Measurements from ENCODE around the gene CD164L2. TPM values are rescaled to one million over a fixed set of nuclear protein-coding genes. Genes with fewer than 3 reads are reported as not detected.

The CD164L2 gene
- total and polyA plus RNA-seq, 12 donors: 0.11 to 2.6 (median 0.17) TPM; not detected in 6

- peak in 1 of 7 donors; percentile 36 for DNase-seq
- H3K36me3 ChIP-seq (replicated peaks in 1 of 2): peaks cover 0 to 9% of the 10 kb centered on the region in 2 donors
- intact Hi-C loops (cut with DNase I): loop anchor here in 1 of 2 donors (10.0 kb wide), 1 partner anchor 51 kb away; no protein-coding TSS in a partner anchor
- H3K4me3 ChIP-seq: no peak overlapping the region
- no peaks in the 10 kb centered on the region for H3K9me3 ChIP-seq (replicated peaks in 1 of 3)
- H3K27me3 ChIP-seq: no peaks in the 10 kb centered on the region
- H3K4me1 ChIP-seq (replicated peaks in 1 of 2): peaks cover 18 to 49% of the 10 kb centered on the region in 2 donors
- TF ChIP-seq POLR2A (IDR thresholded peaks at IDR 0.05): no peak
- TF ChIP-seq CTCF (IDR thresholded peaks at IDR 0.05): no peak
- no peak overlapping the region for H3K27ac ChIP-seq
- WGBS, 4 donors: 67 to 82% (median 74%) methylated on average over 4 of the region's 4 CpGs
Observed at GRCh38 chr1:27423709-27424108, 40.6 kb upstream of the CD164L2 start.

GRCh38 chr1:27418326-27419185, 35.4 kb upstream of the CD164L2 start:
- no peaks in the 10 kb centered on the region for H3K9me3 ChIP-seq (replicated peaks in 1 of 3)
- peaks cover 0 to 48% of the 10 kb centered on the region in 2 donors for H3K36me3 ChIP-seq (replicated peaks in 1 of 2)
- intact Hi-C loops (cut with DNase I): no loop called here
- no peak overlapping the region for H3K4me3 ChIP-seq
- DNase-seq: peak; percentile 75 to 91 (median 89)
- peak overlapping the region in 4 of 5 donors; percentile 36 to 78 (median 70) for H3K27ac ChIP-seq
- no peak for TF ChIP-seq CTCF (IDR thresholded peaks at IDR 0.05)
- TF ChIP-seq POLR2A (IDR thresholded peaks at IDR 0.05): peak in 1 of 2 donors; percentile 26
- H3K4me1 ChIP-seq (replicated peaks in 1 of 2): peaks cover 23 to 41% of the 10 kb centered on the region in 2 donors
- no peaks in the 10 kb centered on the region for H3K27me3 ChIP-seq
- 36 to 46% (median 40%) methylated on average over 14 of the region's 14 CpGs for WGBS, 4 donors

- no peaks in the 10 kb centered on the region for H3K27me3 ChIP-seq
- H3K4me3 ChIP-seq: no peak overlapping the region
- H3K9me3 ChIP-seq (replicated peaks in 1 of 3): no peaks in the 10 kb centered on the region
- DNase-seq: no peak
- WGBS, 4 donors: 83 to 93% (median 91%) methylated on average over 3 of the region's 3 CpGs
- peak overlapping the region in 4 of 5 donors; percentile 12 to 78 (median 70) for H3K27ac ChIP-seq
- no peak for TF ChIP-seq CTCF (IDR thresholded peaks at IDR 0.05)
- TF ChIP-seq POLR2A (IDR thresholded peaks at IDR 0.05): no peak
- H3K36me3 ChIP-seq (replicated peaks in 1 of 2): peaks cover 0 to 52% of the 10 kb centered on the region in 2 donors
- intact Hi-C loops (cut with DNase I): no loop called here
- H3K4me1 ChIP-seq (replicated peaks in 1 of 2): peaks cover 32 to 49% of the 10 kb centered on the region in 2 donors
Observed at GRCh38 chr1:27417713-27418112, 34.6 kb upstream of the CD164L2 start.

- Histone ChIP-seq H3K27ac (peak overlapping the region in 1 of 5 donors; percentile 75), H3K4me3 (no peak overlapping the region), H3K27me3 (no peaks in the 10 kb centered on the region), H3K4me1 (replicated peaks in 1 of 2) (peaks cover 32 to 50% of the 10 kb centered on the region in 2 donors), H3K36me3 (replicated peaks in 1 of 2) (peaks cover 0 to 64% of the 10 kb centered on the region in 2 donors), H3K9me3 (replicated peaks in 1 of 3) (no peaks in the 10 kb centered on the region)
- DNase-seq: peak in 6 of 7 donors; percentile 47 to 84 (median 63)
- intact Hi-C loops (cut with DNase I): no loop called here
- TF ChIP-seq POLR2A (IDR thresholded peaks at IDR 0.05): no peak
- TF ChIP-seq CTCF (IDR thresholded peaks at IDR 0.05): peak; percentile 47 to 66 (median 60)
- 71 to 82% (median 78%) methylated on average over 3 of the region's 3 CpGs for WGBS, 4 donors
Observed at GRCh38 chr1:27416387-27417111, 33.4 kb upstream of the CD164L2 start.

All from adrenal gland (tissue), 12 donors.